Motor neuron (in vitro differentiated cells): ENCODE measurements around the gene KPNA5. TPM values are rescaled to one million over a fixed set of nuclear protein-coding genes. Genes with fewer than 3 reads are reported as not detected.
"Not testable (repeated sequence)": the region's sequence is repeated elsewhere in the genome, so short reads cannot be mapped to it uniquely, and the experiment has no call there.

Experiments used
- ATAC-seq, 8 experiments: fragments of 200-7000 bp; cut with Tn5 transposase; replicated peaks in 6 of 8; 2 replicates each; pipeline ENCODE4 v1.8.0; 2021; ENCODE audit warnings: mild to moderate bottlenecking in 8 of 8, moderate library complexity in 8 of 8
- H3K27ac ChIP-seq, 2 donors: fragments of 250-450 bp; sonication (Bioruptor Pico); 2 replicates each; pipeline ENCODE4 v1.9.0; 2021; ENCODE audit warnings: antibody characterized with exemption in 2 of 2, mild to moderate bottlenecking in 2 of 2, moderate library complexity in 1 of 2
- H3K4me1 ChIP-seq, 2 donors: fragments of 250-450 bp; sonication (Bioruptor Pico); replicated peaks in 1 of 2; 2 replicates each; pipeline ENCODE4 v1.6.1; 2021; ENCODE audit warnings: antibody characterized with exemption in 2 of 2, mild to moderate bottlenecking in 2 of 2, moderate library complexity in 1 of 2
- H3K4me3 ChIP-seq, 5 donors: fragments of 250-450 bp; sonication (Bioruptor Pico); 2 replicates each; pipeline ENCODE4 v1.9.0; 2021; ENCODE audit warnings: antibody characterized with exemption in 5 of 5, mild to moderate bottlenecking in 5 of 5, moderate library complexity in 4 of 5
- WGBS, 10 experiments: fragments of 450-650 bp; shearing (Covaris generic); methylation state at CpG; one replicate each; pipeline ENCODE4 v1.0.0; 2022; 5-methylcytosine and 5-hydroxymethylcytosine counted together
- in situ Hi-C, 9 experiments: fragments of 400-800 bp; cut with MboI; loops; one replicate each; pipeline ENCODE4 v1.15.0; 2021; ENCODE audit warnings: low sequenced_read_pairs in 9 of 9, low pct_unique_long_range_greater_than_20kb in 2 of 9; ENCODE audit not compliant: unreplicated experiment in 9 of 9
- total RNA-seq, 8 experiments: library from RNA; unstranded; fragments of 300-600 nt; gene quantifications; 2 replicates each; pipeline versions ENCODE4 v1.2.3 to v1.2.4, GENCODE V29; 2022

Gene KPNA5
- total RNA-seq, 8 experiments from 2014 or later: 2.8 to 37.7 (median 23.1) TPM

GRCh38 chr6:116672306-116672705 lies 8.7 kb upstream of the KPNA5 start:
- no peak overlapping the region for H3K4me3 ChIP-seq
- peaks cover 4% of the 10 kb centered on the region in 2 donors for H3K4me1 ChIP-seq
- WGBS, 10 experiments: 51 to 100% (median 90%) methylated on average over 1 to 4 of the region's 4 CpGs; no CpG with 5 or more reads in 3 of the 10 experiments
- no peak for ATAC-seq
- in situ Hi-C loops: no loop called here
- no peak overlapping the region for H3K27ac ChIP-seq

- H3K4me1 ChIP-seq: no peaks in the 10 kb centered on the region
- 73 to 100% (median 83%) methylated on average over 1 of the region's 1 CpG; no CpG with 5 or more reads in 4 of the 10 experiments for WGBS, 10 experiments
- H3K4me3 ChIP-seq: no peak overlapping the region
- in situ Hi-C loops: no loop called here
- H3K27ac ChIP-seq: no peak overlapping the region
- no peak for ATAC-seq
These were observed 5.0 kb upstream of the KPNA5 start for GRCh38 chr6:116676021-116676420.

- 9 to 56% (median 33%) methylated on average over 3 to 5 of the region's 5 CpGs; no CpG with 5 or more reads in 1 of the 10 experiments for WGBS, 10 experiments
- Histone ChIP-seq H3K4me3 (peak overlapping the region; percentile 66 to 77 (median 70)), H3K4me1 (peaks cover 0 to 3% of the 10 kb centered on the region in 2 donors), H3K27ac (peak overlapping the region; percentile 10 to 93)
- no peak for ATAC-seq
- in situ Hi-C loops: no loop called here
These were observed 1.3 kb downstream of the KPNA5 start for GRCh38 chr6:116682334-116682712.

- in situ Hi-C loops: no loop called here
- Histone ChIP-seq H3K4me3 (no peak overlapping the region), H3K4me1 (peaks cover 0 to 18% of the 10 kb centered on the region in 2 donors), H3K27ac (no peak overlapping the region)
- ATAC-seq: no peak
- 69 to 100% (median 90%) methylated on average over 1 to 2 of the region's 2 CpGs; no CpG with 5 or more reads in 1 of the 10 experiments for WGBS, 10 experiments
These were observed 4.5 kb downstream of the KPNA5 start for GRCh38 chr6:116685437-116685993.

GRCh38 chr6:116686475-116687101 lies 5.6 kb downstream of the KPNA5 start:
- H3K4me1 ChIP-seq: peaks cover 0 to 18% of the 10 kb centered on the region in 2 donors
- H3K4me3 ChIP-seq, in situ Hi-C loops, ATAC-seq, H3K27ac ChIP-seq: not testable (repeated sequence)
- 40 to 100% (median 76%) methylated on average over 1 to 2 of the region's 2 CpGs; no CpG with 5 or more reads in 1 of the 10 experiments for WGBS, 10 experiments

GRCh38 chr6:116691154-116691553 lies 10.1 kb downstream of the KPNA5 start:
- ATAC-seq: no peak
- in situ Hi-C loops: no loop called here
- Histone ChIP-seq H3K27ac (no peak overlapping the region), H3K4me1 (peaks cover 0 to 16% of the 10 kb centered on the region in 2 donors), H3K4me3 (no peak overlapping the region)
- WGBS, 10 experiments: 43 to 100% (median 97%) methylated on average over 1 to 5 of the region's 5 CpGs; no CpG with 5 or more reads in 1 of the 10 experiments

GRCh38 chr6:116692873-116693272 lies 11.9 kb downstream of the KPNA5 start:
- in situ Hi-C loops, ATAC-seq, H3K4me3 ChIP-seq, H3K27ac ChIP-seq: not testable (repeated sequence)
- H3K4me1 ChIP-seq: peaks cover 0 to 11% of the 10 kb centered on the region in 2 donors
- no CpG with 5 or more reads among the region's 4 CpGs for WGBS, 10 experiments

GRCh38 chr6:116693275-116693674 lies 12.3 kb downstream of the KPNA5 start:
- WGBS, 10 experiments: no CpG with 5 or more reads among the region's 3 CpGs
- H3K4me1 ChIP-seq, H3K27ac ChIP-seq, H3K4me3 ChIP-seq, in situ Hi-C loops, ATAC-seq: not testable (repeated sequence)

GRCh38 chr6:116695401-116695800 lies 14.4 kb downstream of the KPNA5 start:
- H3K4me1 ChIP-seq: no peaks in the 10 kb centered on the region
- in situ Hi-C loops: no loop called here
- 40 to 100% (median 89%) methylated on average over 1 to 2 of the region's 2 CpGs for WGBS, 10 experiments

GRCh38 chr6:116697480-116697879 lies 16.5 kb downstream of the KPNA5 start:
- no peak for ATAC-seq
- no peak overlapping the region for H3K4me3 ChIP-seq
- in situ Hi-C loops: no loop called here
- no peaks in the 10 kb centered on the region for H3K4me1 ChIP-seq
- H3K27ac ChIP-seq: no peak overlapping the region

More at GRCh38 chr6:116695401-116695800, 14.4 kb downstream of the KPNA5 start:
- no peak overlapping the region for H3K27ac ChIP-seq
- peak in 2 of 8 experiments; percentile 52 to 58 for ATAC-seq
- no peak overlapping the region for H3K4me3 ChIP-seq

GRCh38 chr6:116703888-116704287 lies 22.9 kb downstream of the KPNA5 start:
- H3K4me3 ChIP-seq, H3K27ac ChIP-seq, in situ Hi-C loops, H3K4me1 ChIP-seq: not testable (repeated sequence)
- ATAC-seq: peak in 3 of 8 experiments; percentile 30 to 50 (median 43)
- 57 to 100% (median 100%) methylated on average over 1 of the region's 1 CpG; no CpG with 5 or more reads in 6 of the 10 experiments for WGBS, 10 experiments

GRCh38 chr6:116705917-116706316 lies 24.9 kb downstream of the KPNA5 start:
- no peak for ATAC-seq
- WGBS, 10 experiments: 0 to 100% (median 91%) methylated on average over 1 of the region's 1 CpG; no CpG with 5 or more reads in 2 of the 10 experiments
- in situ Hi-C loops: no loop called here
- Histone ChIP-seq H3K4me1 (no peaks in the 10 kb centered on the region), H3K27ac (no peak overlapping the region), H3K4me3 (no peak overlapping the region)

GRCh38 chr6:116714296-116714695 lies 33.3 kb downstream of the KPNA5 start:
- no peak overlapping the region for H3K27ac ChIP-seq
- ATAC-seq: no peak
- no peak overlapping the region for H3K4me3 ChIP-seq
- no peaks in the 10 kb centered on the region for H3K4me1 ChIP-seq
- in situ Hi-C loops: no loop called here
- WGBS, 10 experiments: 83 to 100% (median 100%) methylated on average over 1 of the region's 1 CpG; no CpG with 5 or more reads in 3 of the 10 experiments

- H3K4me3 ChIP-seq: no peak overlapping the region
- in situ Hi-C loops: no loop called here
- H3K4me1 ChIP-seq: no peaks in the 10 kb centered on the region
- ATAC-seq: no peak
- 93 to 100% (median 100%) methylated on average over 1 to 2 of the region's 2 CpGs; no CpG with 5 or more reads in 3 of the 10 experiments for WGBS, 10 experiments
- H3K27ac ChIP-seq: no peak overlapping the region
These were observed 33.8 kb downstream of the KPNA5 start for GRCh38 chr6:116714761-116715160.
